H1 (cell line): ENCODE data around the gene FAM131A.

Source experiments
- BRCA1 ChIP-seq: IDR thresholded peaks from 2 replicates; pipeline ENCODE4 v1.6.1; 2012; ENCODE audit warnings: low read depth, low read length, improper control_type of control experiment
- CHD1 ChIP-seq: IDR thresholded peaks from 2 replicates; pipeline ENCODE4 v1.6.1; 2012; ENCODE audit warnings: low read depth, low read length, improper control_type of control experiment
- CTCF ChIP-seq, 3 experiments: IDR thresholded peaks; 1 replicate in 2 of 3; 2 replicates in 1 of 3; pipeline versions ENCODE4 v1.5.1 to v1.6.1; 2011; ENCODE audit warnings: low read length in 3 of 3, mild to moderate bottlenecking in 3 of 3, inconsistent platforms in 2 of 3, low read depth in 1 of 3, moderate library complexity in 1 of 3; ENCODE audit not compliant: insufficient read depth in 1 of 3; ENCODE audit errors: control extremely low read depth in 1 of 3
- GABPA ChIP-seq: IDR thresholded peaks from 2 replicates; pipeline ENCODE4 v1.6.1; 2011; ENCODE audit warnings: mild to moderate bottlenecking, low read length, moderate library complexity, borderline replicate concordance; ENCODE audit not compliant: insufficient read depth
- POLR2A ChIP-seq, 2 experiments: IDR thresholded peaks; 1 replicate in 1 of 2; 2 replicates in 1 of 2; pipeline ENCODE4 v1.6.1; 2011; ENCODE audit warnings: low read depth in 2 of 2, low read length in 2 of 2, mild to moderate bottlenecking in 2 of 2; ENCODE audit errors: control extremely low read depth in 1 of 2
- POLR2AphosphoS5 ChIP-seq: IDR thresholded peaks from 2 replicates; pipeline ENCODE4 v1.6.1; 2011; ENCODE audit warnings: low read depth, low read length
- RAD21 ChIP-seq, 2 experiments: IDR thresholded peaks in 1 of 2; conservative IDR thresholded peaks in 1 of 2; 2 replicates each; pipeline ENCODE4 v1.6.1; 2011; ENCODE audit warnings: low read depth in 2 of 2, low read length in 2 of 2, improper control_type of control experiment in 1 of 2, inconsistent platforms in 1 of 2, mild to moderate bottlenecking in 1 of 2, moderate library complexity in 1 of 2
- SP4 ChIP-seq: IDR thresholded peaks from 2 replicates; pipeline ENCODE4 v1.6.1; 2012; ENCODE audit warnings: low read length, inconsistent platforms
- YY1 ChIP-seq: IDR thresholded peaks from 2 replicates; pipeline ENCODE4 v1.6.1; 2011; ENCODE audit warnings: low read depth, mild to moderate bottlenecking, low read length

- TF ChIP-seq BRCA1, result no peak
- no peak for TF ChIP-seq SP4
- no peak; a peak in 1 of 4 replicates for TF ChIP-seq RAD21 (IDR thresholded peaks at IDR 0.05 in 1 of 2, conservative IDR thresholded peaks at IDR 0.05 in 1 of 2; ENCODE audit: low read depth in 2 of 2, low read length in 2 of 2)
- no peak for TF ChIP-seq CHD1
- TF ChIP-seq CTCF (IDR thresholded peaks at IDR 0.05; ENCODE audit: control extremely low read depth in 1 of 3, insufficient read depth in 1 of 3, low read depth in 1 of 3, low read length in 3 of 3), result 0 out of 4 replicates have a peak, but pooled peaks of 1 of the 3 experiments have one; percentile 7
- no peak for TF ChIP-seq POLR2AphosphoS5
- TF ChIP-seq POLR2A (IDR thresholded peaks at IDR 0.05; ENCODE audit: control extremely low read depth in 1 of 2, low read depth in 2 of 2, low read length in 2 of 2), result no peak
- 0 out of 2 replicates have a peak, but pooled peaks have one; percentile 44 for TF ChIP-seq YY1
- 0 out of 2 replicates have a peak, but pooled peaks have one; percentile 22 for TF ChIP-seq GABPA
These were observed 1.1 kb downstream of the FAM131A start for GRCh38 chr3:184338511-184338945.
